HG03175 (cell line): ENCODE data around the gene FNDC8.
A peak's percentile ranks its signal among the peaks of the same experiment; 100 is the strongest.
"Not testable (repeated sequence)": the region's sequence is repeated elsewhere in the genome, so short reads cannot be mapped to it uniquely, and the experiment has no call there.

Experiments used
- ATAC-seq: cut with Tn5 transposase; IDR thresholded peaks from one replicate; pipeline ENCODE4 v1.9.1; 2021; ENCODE audit warnings: mild to moderate bottlenecking, moderate library complexity; ENCODE audit not compliant: unreplicated experiment

The FNDC8 gene

DNA sequence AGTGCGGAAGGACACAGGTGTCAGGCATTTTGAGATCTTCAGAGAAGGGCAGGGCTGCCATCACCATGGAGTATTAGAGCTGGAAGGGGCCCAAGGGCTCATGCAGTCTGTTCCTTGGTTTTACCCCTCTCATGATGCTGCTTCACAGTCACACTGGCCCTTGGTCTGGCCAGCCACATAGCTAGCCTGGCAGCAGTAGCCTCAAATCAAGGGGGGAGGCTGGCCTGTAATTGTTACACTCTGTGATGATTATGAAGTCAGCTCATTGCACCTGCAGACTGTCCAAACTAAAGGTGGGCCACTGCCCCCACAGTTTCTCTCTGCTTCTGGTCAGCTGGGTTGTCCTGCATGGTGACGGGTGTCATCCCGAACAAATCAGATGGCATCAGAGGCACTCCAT lies at the start of gene FNDC8:
TSS of gene FNDC8 (plus strand) at position 301 of the 400 bp plus-strand sequence. CDS start at position 380, 79 bp downstream.
- no peak for ATAC-seq

- no peak for ATAC-seq
These were observed 48.1 kb upstream of the FNDC8 start for GRCh38 chr17:35073183-35073790.

DNA sequence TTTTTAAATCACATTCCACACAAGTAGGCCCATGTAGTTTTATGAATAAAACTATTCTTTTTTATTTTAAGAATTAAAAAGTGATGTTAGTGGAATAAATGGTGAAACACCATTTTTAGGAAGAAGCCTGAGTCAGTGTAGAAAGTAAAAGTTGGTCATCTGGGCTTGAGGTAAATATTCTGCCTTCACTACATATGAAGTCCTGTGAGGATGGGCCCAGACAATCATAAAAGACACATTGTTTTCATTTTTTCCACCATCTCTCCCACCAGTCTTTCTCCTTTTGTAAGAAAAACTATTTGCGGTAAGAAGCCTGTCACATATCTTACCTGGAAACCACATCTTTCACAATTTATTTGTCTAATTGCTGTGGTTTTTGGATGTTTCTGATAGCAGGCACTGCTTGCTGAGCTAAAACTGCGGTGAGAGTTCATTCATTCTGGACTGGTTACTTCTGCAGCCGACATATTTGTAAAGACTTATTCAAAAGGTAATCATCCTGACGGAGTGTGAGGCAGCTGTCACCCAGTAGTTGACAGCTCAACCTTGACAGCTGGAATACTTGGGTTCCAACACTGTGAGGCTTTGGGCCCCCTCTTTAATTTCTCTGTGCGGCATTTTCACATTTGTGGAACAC lies 47.3 kb upstream of the FNDC8 start:
- ATAC-seq = no peak

DNA sequence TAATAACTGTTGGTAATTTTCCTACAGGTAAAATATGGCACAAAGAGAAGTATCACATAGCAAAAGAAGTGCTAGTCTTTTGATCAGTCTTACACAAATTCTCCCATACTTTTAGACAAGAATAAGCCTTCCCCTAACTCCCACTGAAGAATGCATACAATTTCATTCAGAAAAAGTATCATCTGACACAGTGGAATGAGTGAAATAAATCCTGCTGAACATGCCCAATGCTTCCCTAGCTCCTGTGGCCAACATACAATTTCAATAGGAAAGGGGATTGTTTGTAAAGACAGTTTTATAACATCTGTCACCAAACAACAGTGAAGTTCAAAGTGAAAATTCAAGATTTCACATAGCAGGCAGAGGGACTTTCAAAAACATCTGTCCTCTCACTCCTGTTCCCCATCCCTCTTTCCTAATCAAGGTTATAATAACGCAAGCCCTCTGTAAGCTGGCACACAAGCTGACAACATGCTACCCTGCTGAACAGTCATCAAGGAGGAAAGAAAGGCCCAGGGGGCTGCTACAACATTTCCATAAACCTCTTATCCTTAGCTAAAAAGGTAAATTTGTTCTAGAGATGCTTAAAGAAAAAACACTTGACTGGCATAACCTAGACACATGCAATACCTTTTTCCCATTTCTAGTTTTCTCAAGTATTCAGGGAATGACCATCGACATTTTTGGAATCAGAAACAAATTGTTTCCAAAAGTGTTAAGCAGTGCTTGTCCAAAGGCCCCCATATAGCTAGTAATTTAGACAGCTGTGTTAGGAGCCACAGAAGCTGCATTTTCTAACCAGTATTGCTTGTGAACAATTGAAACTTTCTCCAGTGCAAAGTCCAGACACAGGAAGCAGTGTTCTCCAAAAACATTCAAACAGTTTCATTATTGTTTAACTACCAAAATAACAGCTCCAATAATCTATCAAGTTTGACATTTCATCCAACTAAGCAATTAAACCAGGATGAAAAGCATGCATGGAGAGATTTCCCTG lies 46.4 kb upstream of the FNDC8 start:
- no peak for ATAC-seq

GRCh38 chr17:35076874-35077273 lies 44.5 kb upstream of the FNDC8 start:
- ATAC-seq = no peak

DNA sequence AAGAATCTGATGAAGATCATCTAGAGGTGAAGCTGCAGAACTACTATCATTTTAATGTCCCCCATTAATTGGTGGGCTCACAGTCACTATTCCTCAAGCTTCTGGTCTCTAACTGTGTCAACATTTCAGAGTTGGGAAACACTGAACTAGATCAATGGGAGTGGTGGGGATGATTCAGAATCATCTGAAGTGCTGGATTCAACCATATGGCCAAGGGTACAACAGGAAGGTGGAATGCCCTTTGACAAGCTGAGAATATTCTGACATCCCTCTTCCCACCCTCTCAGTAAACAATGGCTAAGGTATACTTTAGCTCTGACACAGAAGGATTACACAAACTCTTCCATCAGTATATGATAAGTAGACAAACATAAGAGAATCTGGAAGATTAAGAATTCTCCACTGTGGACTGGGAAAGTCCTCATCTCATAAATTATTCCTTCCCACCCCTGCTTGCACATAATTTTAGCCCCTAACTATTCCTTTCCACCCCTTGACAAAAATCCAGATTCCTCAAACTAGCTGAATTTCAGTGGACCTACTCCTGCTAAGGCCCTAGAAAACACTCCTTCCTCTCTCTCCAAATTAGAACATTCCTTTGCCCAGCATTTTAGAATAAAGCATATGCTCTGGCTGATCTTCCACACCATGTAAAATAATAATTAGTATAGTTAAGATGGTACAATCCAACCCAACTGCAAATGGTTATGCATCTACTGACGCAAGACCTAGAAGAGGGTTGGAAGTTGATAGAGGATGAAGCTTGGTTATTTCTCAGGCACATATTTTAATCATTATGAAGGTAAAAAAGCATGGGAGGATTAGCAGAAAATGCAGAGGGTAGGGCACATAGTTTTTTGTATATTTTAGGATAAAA lies 41.6 kb upstream of the FNDC8 start:
- ATAC-seq = no peak

- ATAC-seq = peak; percentile 55
These were observed 40.9 kb upstream of the FNDC8 start for GRCh38 chr17:35080536-35080935.

DNA sequence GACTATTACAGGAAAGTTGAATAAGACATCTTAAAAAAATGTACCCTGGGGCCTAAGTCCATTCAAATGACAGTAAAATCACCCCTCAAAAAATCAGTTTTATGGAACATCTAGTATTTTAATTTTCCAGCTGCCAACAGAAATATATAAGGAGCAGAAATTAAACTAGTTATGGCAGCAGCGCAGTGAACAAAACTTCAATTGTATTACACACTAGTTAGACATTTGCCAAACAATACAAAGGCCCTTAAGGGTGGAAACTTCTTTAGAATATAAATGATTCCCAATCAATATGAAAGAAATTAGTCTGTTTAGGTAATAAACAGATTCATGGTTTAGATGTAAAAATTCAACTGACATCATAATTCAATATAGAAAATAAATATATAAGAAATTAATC lies 39.8 kb upstream of the FNDC8 start:
- no peak for ATAC-seq

DNA sequence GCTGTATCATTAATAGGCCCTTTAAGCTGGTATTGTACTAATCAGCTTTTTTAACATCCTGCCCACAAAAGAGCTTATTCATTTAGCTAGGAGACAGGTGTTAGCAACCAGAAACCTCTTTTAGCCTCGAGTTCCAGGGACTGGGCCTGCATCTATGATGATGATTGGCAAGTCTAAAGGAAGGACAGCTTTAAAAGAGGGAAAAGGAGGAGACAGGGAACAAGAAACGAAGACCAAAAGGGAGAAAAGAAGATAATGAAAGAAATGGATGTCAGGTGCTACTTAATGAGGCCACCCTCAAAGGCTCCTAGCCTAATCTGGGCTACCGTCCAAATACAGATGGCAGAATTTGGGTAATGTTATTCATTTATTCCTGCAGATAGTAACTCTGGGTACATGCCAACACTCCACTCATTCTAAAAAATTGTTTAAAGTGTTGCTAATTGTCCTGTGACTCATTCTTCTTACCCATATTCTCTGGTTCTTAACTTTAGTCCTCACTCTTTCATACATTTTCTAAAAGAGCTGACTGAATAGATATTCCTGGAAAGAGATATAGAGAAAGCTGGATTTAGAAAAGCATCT lies 39.2 kb upstream of the FNDC8 start:
- no peak for ATAC-seq

DNA sequence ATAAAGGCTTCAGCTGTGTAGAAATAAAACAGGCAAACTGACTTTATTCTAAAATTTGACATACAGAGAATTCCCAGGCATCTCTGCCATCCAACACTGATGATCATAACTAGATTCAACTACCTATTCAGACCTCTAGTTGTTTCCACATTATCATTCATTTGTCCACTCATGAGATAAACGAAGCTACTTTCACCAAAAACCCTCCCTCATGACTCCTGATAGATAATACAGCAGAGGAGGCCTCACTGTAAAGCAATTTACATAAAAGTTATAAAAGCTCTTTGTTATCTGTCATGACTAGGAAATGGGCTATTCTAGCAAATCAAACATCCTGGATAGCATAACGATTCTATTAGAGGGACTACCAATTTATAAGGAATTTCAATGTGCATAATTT lies 38.3 kb upstream of the FNDC8 start:
- no peak for ATAC-seq

DNA sequence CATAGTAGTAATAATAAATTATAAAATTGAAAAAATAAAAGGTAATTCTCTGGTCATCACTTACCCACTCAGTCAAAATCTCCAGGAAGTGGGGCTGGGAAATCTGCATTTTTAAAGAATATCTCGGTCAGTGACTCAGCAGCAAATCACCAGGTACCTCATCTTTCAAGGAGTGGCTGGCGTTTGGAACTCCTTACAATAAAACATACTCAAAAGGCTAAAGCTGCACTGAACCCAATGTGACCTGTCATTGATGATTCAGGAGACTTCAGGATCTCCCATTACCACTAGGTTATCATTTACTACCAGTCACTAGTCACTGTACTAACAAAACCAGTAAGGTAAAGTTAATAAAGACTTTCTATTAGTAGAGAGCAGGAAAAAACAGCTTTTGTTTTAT lies 36.4 kb upstream of the FNDC8 start:
- ATAC-seq = no peak

DNA sequence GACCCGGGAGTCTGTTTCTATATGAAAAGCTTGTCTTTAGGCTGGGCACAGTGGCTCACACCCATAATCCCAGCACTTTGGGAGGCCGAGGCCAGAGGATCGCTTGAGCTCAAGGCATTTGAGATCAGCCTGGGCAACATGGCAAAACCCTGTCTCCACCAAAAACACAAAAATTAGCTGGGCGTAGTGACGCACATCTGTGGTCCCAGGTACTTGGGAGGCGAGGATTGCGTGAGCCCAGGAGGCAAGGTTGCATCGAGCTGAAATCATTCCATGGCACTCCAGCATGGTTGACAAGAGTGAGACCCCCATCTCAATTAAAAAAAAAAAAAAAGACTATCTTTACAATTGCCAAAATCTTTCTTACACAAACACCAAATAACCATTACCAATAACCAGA lies 35.3 kb upstream of the FNDC8 start:
- ATAC-seq = no peak

GRCh38 chr17:35086931-35087573 lies 34.4 kb upstream of the FNDC8 start:
- ATAC-seq = no peak

- ATAC-seq = no peak
These were observed 33.6 kb upstream of the FNDC8 start for GRCh38 chr17:35087731-35088355.

- no peak for ATAC-seq
These were observed 33.0 kb upstream of the FNDC8 start for GRCh38 chr17:35088356-35088880.

DNA sequence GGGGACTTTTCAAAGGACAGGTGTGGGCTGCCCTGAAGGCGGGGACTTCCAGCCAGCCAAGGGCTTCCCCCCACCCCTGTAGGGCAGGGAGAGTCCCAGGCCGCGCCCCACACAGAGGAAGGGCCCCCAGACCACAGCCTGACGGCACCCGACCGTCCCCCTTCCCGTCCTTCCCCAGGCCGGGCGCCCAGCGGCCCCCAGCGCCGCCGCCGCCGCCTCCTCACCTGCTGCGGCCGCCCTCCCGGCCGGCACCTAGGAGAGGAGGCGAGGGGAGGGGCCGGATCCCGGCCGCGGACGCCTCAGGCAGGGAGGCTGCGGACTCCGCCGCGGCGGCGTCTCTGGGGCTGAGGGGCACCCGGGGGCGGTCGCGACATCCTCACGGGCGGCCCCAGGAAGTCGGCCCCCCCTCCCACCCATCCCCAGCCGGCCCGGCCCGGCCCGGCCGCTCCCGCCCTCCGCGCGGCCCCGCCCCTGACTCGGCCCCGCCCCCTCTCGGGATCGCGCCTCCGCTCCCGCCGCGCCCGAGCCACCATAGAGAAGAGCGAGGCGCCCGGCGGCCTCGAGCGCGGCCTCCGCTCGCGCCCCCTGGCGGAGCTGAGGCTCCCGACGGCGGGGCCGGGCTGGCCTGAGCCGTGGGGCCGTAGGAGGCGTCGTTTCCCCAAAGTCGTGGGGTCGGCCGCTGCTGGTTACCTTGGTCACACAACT lies 32.4 kb upstream of the FNDC8 start:
- peak; percentile 79 for ATAC-seq

DNA sequence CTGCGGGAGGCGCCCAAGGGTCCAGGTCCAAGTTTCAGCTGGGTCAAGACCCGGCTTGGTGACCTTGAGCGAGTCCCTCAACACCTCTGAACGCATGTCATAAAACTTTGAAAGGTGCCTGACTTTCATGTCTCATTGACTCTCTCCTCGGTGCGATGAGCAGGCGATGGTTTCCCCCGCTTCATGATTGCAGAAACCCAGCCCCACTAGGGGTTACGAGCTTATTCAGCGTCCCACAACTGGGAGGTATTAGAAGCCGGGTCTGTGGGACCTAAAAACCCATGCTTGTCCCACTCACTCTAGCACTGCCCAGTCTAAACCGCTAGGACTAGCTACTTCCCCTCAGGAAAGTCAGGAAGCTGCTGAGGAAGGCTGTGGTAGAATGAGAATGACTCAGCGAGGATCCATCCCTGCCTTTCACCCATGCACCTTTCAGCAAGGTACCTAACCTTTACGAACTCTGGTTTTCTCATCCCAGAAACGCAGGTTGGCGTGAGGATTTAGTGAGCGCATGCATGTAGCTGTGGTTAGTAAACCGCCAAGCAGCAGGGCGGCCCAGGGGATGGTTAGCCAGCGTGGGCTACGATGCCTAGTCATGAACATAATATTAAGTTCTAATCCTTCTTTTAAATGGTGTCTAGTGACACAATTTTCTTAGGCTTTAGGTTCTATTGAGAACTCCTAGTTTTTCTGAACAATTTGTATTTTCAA lies 31.7 kb upstream of the FNDC8 start:
- ATAC-seq = peak; percentile 14

DNA sequence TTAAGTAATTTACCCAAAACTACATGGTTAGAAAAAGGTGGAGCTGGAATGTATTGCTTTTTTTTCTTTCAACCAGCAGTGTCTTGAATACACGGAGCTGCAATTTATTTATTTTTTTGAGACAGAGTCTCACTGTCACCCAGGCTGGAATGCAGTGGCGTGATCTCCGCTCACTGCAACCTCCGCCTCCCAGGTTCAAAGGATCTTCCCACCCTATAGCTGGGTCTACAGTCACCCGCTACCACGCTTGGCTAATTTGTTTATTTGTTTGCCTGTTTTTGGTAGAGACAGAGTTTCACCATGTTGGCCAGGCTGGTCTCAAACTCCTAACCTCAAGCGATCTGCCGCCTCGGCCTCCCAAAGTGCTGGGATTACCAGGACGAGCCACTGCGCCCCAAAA lies 30.7 kb upstream of the FNDC8 start:
- not testable (repeated sequence) for ATAC-seq
